Spleen (tissue), 11 donors: ENCODE data around the gene WDR55. TPM values are rescaled to one million over a fixed set of nuclear protein-coding genes. Genes with fewer than 3 reads are reported as not detected.
A peak's percentile ranks its signal among the peaks of the same experiment; 100 is the strongest.
"Not testable (repeated sequence)": the region's sequence is repeated elsewhere in the genome, so short reads cannot be mapped to it uniquely, and the experiment has no call there.

Source experiments
- DNase-seq: peaks from one replicate; pipeline ENCODE4 v3.0.0-alpha.2; 2020
- H3K27ac ChIP-seq, 8 donors: fragments of 200-600 bp; sonication (generic) in 7 of 8; 1 replicate in 4 of 8; 2 replicates in 4 of 8; pipeline versions ENCODE4 v1.5.0 to v1.8.0; 2016 to 2021; ENCODE audit warnings: inconsistent platforms in 4 of 8, mild to moderate bottlenecking in 4 of 8, moderate library complexity in 1 of 8
- H3K27me3 ChIP-seq, 7 donors: fragments of 200-600 bp; sonication (generic) in 6 of 7; replicated peaks in 1 of 7; 1 replicate in 4 of 7; 2 replicates in 3 of 7; pipeline versions ENCODE4 v1.5.0 to v1.8.0; 2016 to 2021; ENCODE audit warnings: inconsistent platforms in 3 of 7, mild to moderate bottlenecking in 1 of 7
- H3K36me3 ChIP-seq, 6 donors: fragments of 200-600 bp; sonication (generic) in 5 of 6; 1 replicate in 4 of 6; 2 replicates in 2 of 6; pipeline versions ENCODE4 v1.5.0 to v1.8.0; 2016 to 2021; ENCODE audit warnings: inconsistent platforms in 2 of 6
- H3K4me1 ChIP-seq, 6 donors: fragments of 200-600 bp; sonication (generic) in 5 of 6; 1 replicate in 3 of 6; 2 replicates in 3 of 6; pipeline versions ENCODE4 v1.5.0 to v1.8.0; 2016 to 2021; ENCODE audit warnings: inconsistent platforms in 3 of 6
- H3K4me3 ChIP-seq, 8 donors: fragments of 200-600 bp; sonication (generic) in 7 of 8; 1 replicate in 4 of 8; 2 replicates in 4 of 8; pipeline versions ENCODE4 v1.5.0 to v1.8.0; 2016 to 2021; ENCODE audit warnings: inconsistent platforms in 4 of 8, mild to moderate bottlenecking in 4 of 8, moderate library complexity in 2 of 8
- H3K9me3 ChIP-seq, 8 donors: fragments of 200-600 bp; sonication (generic) in 7 of 8; 1 replicate in 4 of 8; 2 replicates in 4 of 8; pipeline versions ENCODE4 v1.5.0 to v1.8.0; 2016 to 2021; ENCODE audit warnings: inconsistent platforms in 4 of 8
- POLR2A ChIP-seq, 3 donors: fragments of 450-650 bp; IDR thresholded peaks; one replicate each; pipeline ENCODE4 v1.5.1; 2017; ENCODE audit warnings: antibody characterized with exemption in 3 of 3, mild to moderate bottlenecking in 1 of 3
- POLR2AphosphoS5 ChIP-seq, 3 donors: sonication (generic); formaldehyde crosslinking; IDR thresholded peaks; one replicate each; pipeline ENCODE4 v1.5.1; 2017; ENCODE audit warnings: antibody characterized with exemption in 3 of 3
- WGBS, 5 donors: extraction: QIAGEN DNeasy Blood & Tissue Kit in 3 of 5; methylation state at CpG; one replicate each; pipeline versions ENCODE4 v1.1.5 to v1.1.7; 2013 to 2018; 5-methylcytosine and 5-hydroxymethylcytosine counted together
- intact Hi-C: fragments of 100-400 bp; cut with DNase I; formaldehyde crosslinking; loops from one replicate; pipeline ENCODE4 v1.15.0; 2023; ENCODE audit warnings: low total_unique reads
- polyA plus RNA-seq, 3 donors: library from polyadenylated mRNA; stranded (reverse); fragments of 200-250 nt; gene quantifications; one replicate each; pipeline ENCODE4 v1.2.1, GENCODE V29; 2013
- total RNA-seq, 7 donors: library from RNA; depleted of rRNA in 3 of 7; stranded (reverse); fragments of >200 nt in 3 of 7; fragmentation: NEBNext Ultra II Directional in 4 of 7; extraction: Animal tissue kit (Norgen Biotek cat#: 25700) in 4 of 7; gene quantifications; one replicate each; pipeline versions ENCODE4 v1.1.0 to v1.2.1, GENCODE V29; 2016 to 2021
- TF ChIP-seq, protein P1 (sequence below), 11 experiments: fragments of 200-600 bp in 7 of 11; fragments of 450-650 bp in 4 of 11; sonication (generic) in 4 of 11; IDR thresholded peaks in 8 of 11; conservative IDR thresholded peaks in 3 of 11; 1 replicate in 7 of 11; 2 replicates in 4 of 11; pipeline versions ENCODE4 v1.4.0 to v1.8.0; 2016 to 2021; ENCODE audit warnings: antibody characterized with exemption in 11 of 11, inconsistent platforms in 4 of 11, mild to moderate bottlenecking in 1 of 11
- donor health status: healthy with polysubstance abuse.
- donor health status: DM: no; HTN: no; CAD: no; lungs with moderate emphysema.
- donor health status: DM: no; HTN: no; CAD: no.
- donor health status: Bipolar disorder and iron deficiency.
- donor health status: healthy.
- donor health status: DM: no; HTN: no; CAD: no.
- donor health status: DM: yes; HTN: yes; CAD: no.

Gene WDR55
- total and polyA plus RNA-seq, 10 donors, result 14.2 to 30.8 (median 24.8) TPM

DNA sequence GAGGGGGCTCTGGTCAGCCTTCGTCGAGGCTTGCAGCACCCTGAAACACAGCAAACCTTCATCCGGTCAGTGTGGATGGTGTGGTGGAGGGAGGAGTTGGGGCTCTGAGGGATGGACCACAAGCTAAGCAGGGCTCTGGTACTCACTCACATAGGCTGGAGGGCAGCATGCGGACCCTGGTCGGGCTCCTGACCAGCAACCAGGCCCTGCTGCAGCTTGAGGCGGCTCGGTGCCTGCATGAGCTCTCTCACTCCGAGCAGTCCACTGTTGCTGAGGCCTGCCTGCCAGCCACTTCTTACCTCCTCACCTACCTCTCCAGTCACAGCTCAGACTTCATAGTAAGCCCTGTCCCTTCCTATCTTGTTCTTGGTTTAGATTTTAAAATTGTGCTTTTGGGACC, 23.0 kb upstream of the WDR55 start:
- 87 to 96% (median 95%) methylated on average over 8 of the region's 8 CpGs for WGBS, 5 donors

GRCh38 chr5:140642718-140643117, 22.0 kb upstream of the WDR55 start:
- Histone ChIP-seq H3K4me3 (no peak overlapping the region), H3K36me3 (peaks cover 0 to 51% (median 33%) of the 10 kb centered on the region in 6 donors), H3K27me3 (no peaks in the 10 kb centered on the region), H3K4me1 (peaks cover 24 to 80% (median 52%) of the 10 kb centered on the region in 6 donors), H3K9me3 (no peaks in the 10 kb centered on the region), H3K27ac (no peak overlapping the region)
- TF ChIP-seq, protein P1, sequence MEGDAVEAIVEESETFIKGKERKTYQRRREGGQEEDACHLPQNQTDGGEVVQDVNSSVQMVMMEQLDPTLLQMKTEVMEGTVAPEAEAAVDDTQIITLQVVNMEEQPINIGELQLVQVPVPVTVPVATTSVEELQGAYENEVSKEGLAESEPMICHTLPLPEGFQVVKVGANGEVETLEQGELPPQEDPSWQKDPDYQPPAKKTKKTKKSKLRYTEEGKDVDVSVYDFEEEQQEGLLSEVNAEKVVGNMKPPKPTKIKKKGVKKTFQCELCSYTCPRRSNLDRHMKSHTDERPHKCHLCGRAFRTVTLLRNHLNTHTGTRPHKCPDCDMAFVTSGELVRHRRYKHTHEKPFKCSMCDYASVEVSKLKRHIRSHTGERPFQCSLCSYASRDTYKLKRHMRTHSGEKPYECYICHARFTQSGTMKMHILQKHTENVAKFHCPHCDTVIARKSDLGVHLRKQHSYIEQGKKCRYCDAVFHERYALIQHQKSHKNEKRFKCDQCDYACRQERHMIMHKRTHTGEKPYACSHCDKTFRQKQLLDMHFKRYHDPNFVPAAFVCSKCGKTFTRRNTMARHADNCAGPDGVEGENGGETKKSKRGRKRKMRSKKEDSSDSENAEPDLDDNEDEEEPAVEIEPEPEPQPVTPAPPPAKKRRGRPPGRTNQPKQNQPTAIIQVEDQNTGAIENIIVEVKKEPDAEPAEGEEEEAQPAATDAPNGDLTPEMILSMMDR (IDR thresholded peaks at IDR 0.05 in 8 of 11, conservative IDR thresholded peaks at IDR 0.05 in 3 of 11), result no peak
- no peak for TF ChIP-seq POLR2AphosphoS5 (IDR thresholded peaks at IDR 0.05)
- TF ChIP-seq POLR2A (IDR thresholded peaks at IDR 0.05), result no peak
- no peak for DNase-seq
- intact Hi-C loops, result no loop called here
- WGBS, 5 donors, result 68 to 90% (median 79%) methylated on average over 3 of the region's 3 CpGs

More for the DNA sequence above, 23.0 kb upstream of the WDR55 start:
- Histone ChIP-seq H3K27me3 (no peaks in the 10 kb centered on the region), H3K9me3 (no peaks in the 10 kb centered on the region), H3K4me3 (no peak overlapping the region), H3K27ac (no peak overlapping the region), H3K36me3 (peaks cover 0 to 51% (median 33%) of the 10 kb centered on the region in 6 donors), H3K4me1 (peaks cover 24 to 79% (median 48%) of the 10 kb centered on the region in 6 donors)
- DNase-seq, result no peak
- intact Hi-C loops, result no loop called here
- TF ChIP-seq, protein P1 (IDR thresholded peaks at IDR 0.05 in 8 of 11, conservative IDR thresholded peaks at IDR 0.05 in 3 of 11), result no peak
- TF ChIP-seq POLR2AphosphoS5 (IDR thresholded peaks at IDR 0.05) (no peak), POLR2A (IDR thresholded peaks at IDR 0.05) (no peak)

DNA sequence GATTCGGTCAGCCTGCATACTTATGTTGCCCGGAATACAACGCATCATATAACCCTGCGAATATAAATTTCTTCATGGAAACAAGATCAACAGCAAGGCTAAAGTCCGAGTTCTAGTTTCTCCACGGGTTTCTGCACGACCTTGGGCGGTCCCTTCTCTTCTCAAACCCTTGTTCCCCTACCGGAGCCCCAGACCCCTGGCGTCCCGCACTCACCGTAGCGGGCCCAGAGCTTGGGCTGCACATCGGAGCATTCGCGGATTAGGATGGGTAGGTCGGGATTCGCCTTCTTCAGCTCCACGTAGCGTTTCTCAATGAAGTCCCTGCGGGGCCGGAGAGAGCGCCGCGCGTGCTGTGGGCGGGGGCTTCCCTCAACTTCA, 17.7 kb upstream of the WDR55 start:
- DNase-seq, result no peak
- Histone ChIP-seq H3K9me3 (no peaks in the 10 kb centered on the region), H3K27ac (peak overlapping the region; percentile 71 to 95 (median 90)), H3K4me3 (peak overlapping the region; percentile 75 to 99 (median 94)), H3K36me3 (peaks cover 2 to 78% (median 61%) of the 10 kb centered on the region in 6 donors), H3K4me1 (peaks cover 22 to 74% (median 45%) of the 10 kb centered on the region in 6 donors), H3K27me3 (no peaks in the 10 kb centered on the region)
- no peak for TF ChIP-seq POLR2AphosphoS5 (IDR thresholded peaks at IDR 0.05)
- TF ChIP-seq, protein P1 (IDR thresholded peaks at IDR 0.05 in 8 of 11, conservative IDR thresholded peaks at IDR 0.05 in 3 of 11), result no peak
- TF ChIP-seq POLR2A (IDR thresholded peaks at IDR 0.05), result no peak
- WGBS, 5 donors, result 0 to 4% (median 2%) methylated on average over 13 to 27 of the region's 27 CpGs
- intact Hi-C loops, result no loop called here

- TF ChIP-seq POLR2AphosphoS5 (IDR thresholded peaks at IDR 0.05) (peak in 1 of 3 donors; percentile 8), POLR2A (IDR thresholded peaks at IDR 0.05) (no peak)
- Histone ChIP-seq H3K36me3 (peaks cover 23 to 97% (median 92%) of the 10 kb centered on the region in 6 donors), H3K27ac (no peak overlapping the region), H3K4me1 (peaks cover 0 to 15% (median 4%) of the 10 kb centered on the region in 6 donors), H3K27me3 (no peaks in the 10 kb centered on the region), H3K4me3 (no peak overlapping the region), H3K9me3 (no peaks in the 10 kb centered on the region)
- no peak for DNase-seq
- intact Hi-C loops, result loop anchor here (10.0 kb wide), 1 partner anchor 46 kb away; the partner anchor contains the start of gene ZMAT2
- 94 to 99% (median 97%) methylated on average over 17 of the region's 17 CpGs for WGBS, 5 donors
Measured at GRCh38 chr5:140658870-140659269, 5.8 kb upstream of the WDR55 start.

GRCh38 chr5:140660371-140660770, 4.3 kb upstream of the WDR55 start:
- 88 to 98% (median 94%) methylated on average over 6 of the region's 6 CpGs for WGBS, 5 donors
- peaks cover 17 to 82% (median 77%) of the 10 kb centered on the region in 6 donors for H3K36me3 ChIP-seq

More at GRCh38 chr5:140660371-140660770, 4.3 kb upstream of the WDR55 start:
- intact Hi-C loops, H3K27me3 ChIP-seq, DNase-seq, H3K9me3 ChIP-seq, H3K4me3 ChIP-seq, H3K27ac ChIP-seq: not testable (repeated sequence)
- peaks cover 0 to 15% (median 9%) of the 10 kb centered on the region in 6 donors for H3K4me1 ChIP-seq
